Transverse colon (tissue), 4 donors: ENCODE data around the gene SLC11A1. TPM values are rescaled to one million over a fixed set of nuclear protein-coding genes. Genes with fewer than 3 reads are reported as not detected.

Experiments used
- DNase-seq: peaks from one replicate; pipeline ENCODE4 v3.0.0-alpha.2; 2019
- H3K27ac ChIP-seq, 4 donors: fragments of 200-600 bp; sonication (generic); 2 replicates each; pipeline ENCODE4 v1.5.1; 2016 to 2018; ENCODE audit warnings: inconsistent platforms in 4 of 4
- H3K27me3 ChIP-seq: fragments of 200-600 bp; sonication (generic); 2 replicates; pipeline ENCODE4 v1.5.1; 2017; ENCODE audit warnings: inconsistent platforms
- H3K36me3 ChIP-seq, 4 donors: fragments of 200-600 bp; sonication (generic); 2 replicates each; pipeline ENCODE4 v1.5.1; 2017 to 2019; ENCODE audit warnings: inconsistent platforms in 4 of 4
- H3K4me1 ChIP-seq, 4 donors: fragments of 200-600 bp; sonication (generic); 2 replicates each; pipeline ENCODE4 v1.5.1; 2017 to 2020; ENCODE audit warnings: inconsistent platforms in 4 of 4
- H3K4me3 ChIP-seq, 4 donors: fragments of 200-600 bp; sonication (generic); 1 replicate in 1 of 4; 2 replicates in 3 of 4; pipeline versions ENCODE4 v1.5.1 to v1.6.1; 2017 to 2019; ENCODE audit warnings: inconsistent platforms in 4 of 4
- H3K9me3 ChIP-seq, 2 donors: fragments of 200-600 bp; sonication (generic); 2 replicates each; pipeline ENCODE4 v1.5.1; 2017 to 2019; ENCODE audit warnings: inconsistent platforms in 2 of 2
- CTCF ChIP-seq, 5 experiments: fragments of 200-600 bp in 3 of 5; fragments of 450-650 bp in 2 of 5; sonication (generic) in 3 of 5; IDR thresholded peaks; 1 replicate in 2 of 5; 2 replicates in 3 of 5; pipeline ENCODE4 v1.5.1; 2016 to 2017; ENCODE audit warnings: antibody characterized with exemption in 5 of 5, inconsistent platforms in 3 of 5, mild to moderate bottlenecking in 2 of 5, moderate library complexity in 1 of 5
- EP300 ChIP-seq: sonication (generic); formaldehyde crosslinking; IDR thresholded peaks from one replicate; pipeline ENCODE4 v1.6.1; 2017; ENCODE audit warnings: antibody characterized with exemption, low read depth
- POLR2A ChIP-seq: fragments of 450-650 bp; IDR thresholded peaks from one replicate; pipeline ENCODE4 v1.6.1; 2016; ENCODE audit warnings: antibody characterized with exemption, mild to moderate bottlenecking, moderate library complexity
- POLR2AphosphoS5 ChIP-seq, 3 donors: sonication (generic); formaldehyde crosslinking; IDR thresholded peaks; one replicate each; pipeline ENCODE4 v1.6.1; 2016; ENCODE audit warnings: antibody characterized with exemption in 3 of 3
- WGBS, 2 donors: methylation state at CpG; one replicate each; pipeline ENCODE4 v1.1.5; 2018; ENCODE audit warnings: low coverage in 1 of 2; 5-methylcytosine and 5-hydroxymethylcytosine counted together
- in situ Hi-C, 4 donors: fragments of 200-750 bp; cut with MboI; loops; one replicate each; pipeline versions ENCODE4 v1.15.0 to v1.15.1; 2017; ENCODE audit warnings: low sequenced_read_pairs in 3 of 4, low pct_ligation_motif_present in 1 of 4, low pct_unique_long_range_greater_than_20kb in 1 of 4
- intact Hi-C: fragments of 100-400 bp; cut with DNase I; formaldehyde crosslinking; loops from one replicate; pipeline ENCODE4 v1.15.1; 2023; ENCODE audit warnings: low total_unique reads
- total RNA-seq, 4 donors: library from RNA; depleted of rRNA; stranded (reverse); fragments of >200 nt; gene quantifications; one replicate each; pipeline ENCODE4 v1.1.0, GENCODE V29; 2016

Gene SLC11A1
- total RNA-seq, 4 donors from 2014 or later: 2.6 to 8.4 (median 6.3) TPM

- 68 to 90% methylated on average over 4 to 11 of the region's 11 CpGs for WGBS, 2 donors
- TF ChIP-seq EP300 (no peak), POLR2AphosphoS5 (IDR thresholded peaks at IDR 0.05) (no peak), POLR2A (no peak), CTCF (IDR thresholded peaks at IDR 0.05) (no peak)
- H3K27me3 ChIP-seq: no peaks in the 10 kb centered on the region
- no peak for DNase-seq
- intact Hi-C loops: loop anchor here (5.0 kb wide), 1 partner anchor 912 kb away; no protein-coding TSS in a partner anchor
- H3K36me3 ChIP-seq: peaks cover 0 to 4% (median 0%) of the 10 kb centered on the region in 4 donors
- in situ Hi-C loops: no loop called here
- H3K27ac ChIP-seq: no peak overlapping the region
- no peaks in the 10 kb centered on the region for H3K9me3 ChIP-seq
- H3K4me3 ChIP-seq: no peak overlapping the region
- no peaks in the 10 kb centered on the region for H3K4me1 ChIP-seq
Measured at GRCh38 chr2:218430721-218431120, 48.6 kb downstream of the SLC11A1 start.

GRCh38 chr2:218431878-218432277, 49.8 kb downstream of the SLC11A1 start:
- H3K9me3 ChIP-seq: no peaks in the 10 kb centered on the region
- DNase-seq: no peak
- no peaks in the 10 kb centered on the region for H3K4me1 ChIP-seq
- H3K27ac ChIP-seq: no peak overlapping the region
- H3K36me3 ChIP-seq: peaks cover 0 to 9% (median 0%) of the 10 kb centered on the region in 4 donors
- intact Hi-C loops: loop anchor here (5.0 kb wide), 1 partner anchor 910 kb away; no protein-coding TSS in a partner anchor
- TF ChIP-seq CTCF (IDR thresholded peaks at IDR 0.05): no peak
- TF ChIP-seq EP300: no peak
- TF ChIP-seq POLR2AphosphoS5 (IDR thresholded peaks at IDR 0.05): no peak
- no peak for TF ChIP-seq POLR2A
- no peak overlapping the region for H3K4me3 ChIP-seq
- no peaks in the 10 kb centered on the region for H3K27me3 ChIP-seq
- 89% methylated on average over 10 of the region's 10 CpGs; no CpG with 5 or more reads in 1 of the 2 donors for WGBS, 2 donors
- in situ Hi-C loops: no loop called here

- Histone ChIP-seq H3K9me3 (no peaks in the 10 kb centered on the region), H3K27me3 (no peaks in the 10 kb centered on the region), H3K4me1 (no peaks in the 10 kb centered on the region), H3K4me3 (no peak overlapping the region), H3K27ac (no peak overlapping the region), H3K36me3 (peaks cover 0 to 7% (median 0%) of the 10 kb centered on the region in 4 donors)
- in situ Hi-C loops: no loop called here
- intact Hi-C loops: loop anchor here (5.0 kb wide), 1 partner anchor 909 kb away; no protein-coding TSS in a partner anchor
- 93 to 94% methylated on average over 3 to 8 of the region's 8 CpGs for WGBS, 2 donors
- peak; percentile 1 for DNase-seq
- TF ChIP-seq EP300: no peak
- no peak for TF ChIP-seq POLR2A
- TF ChIP-seq CTCF (IDR thresholded peaks at IDR 0.05): no peak
- TF ChIP-seq POLR2AphosphoS5 (IDR thresholded peaks at IDR 0.05): no peak
Measured at GRCh38 chr2:218432676-218433365, 50.7 kb downstream of the SLC11A1 start.

- Histone ChIP-seq H3K9me3 (no peaks in the 10 kb centered on the region), H3K4me1 (peaks cover 0 to 5% (median 0%) of the 10 kb centered on the region in 4 donors), H3K4me3 (no peak overlapping the region), H3K27ac (no peak overlapping the region), H3K36me3 (peaks cover 0 to 5% (median 0%) of the 10 kb centered on the region in 4 donors), H3K27me3 (no peaks in the 10 kb centered on the region)
- WGBS, 2 donors: 80 to 92% methylated on average over 1 to 9 of the region's 9 CpGs
- TF ChIP-seq POLR2AphosphoS5 (IDR thresholded peaks at IDR 0.05) (no peak), CTCF (IDR thresholded peaks at IDR 0.05) (no peak), EP300 (no peak), POLR2A (no peak)
- no peak for DNase-seq
- in situ Hi-C loops: no loop called here
- intact Hi-C loops: loop anchor here (5.0 kb wide), 1 partner anchor 908 kb away; no protein-coding TSS in a partner anchor
Measured at GRCh38 chr2:218434456-218434855, 52.4 kb downstream of the SLC11A1 start.
